GM23338 (cell line): ENCODE results near the gene ZBTB46. TPM values are rescaled to one million over a fixed set of nuclear protein-coding genes. Genes with fewer than 3 reads are reported as not detected.
A peak's percentile ranks its signal among the peaks of the same experiment; 100 is the strongest.

Source experiments
- ATAC-seq: fragments of 200-7000 bp; cut with Tn5 transposase; 3 replicates; pipeline ENCODE4 v1.9.1; 2020
- DNase-seq: peaks from one replicate; pipeline ENCODE4 v3.0.0-alpha.2; 2015; ENCODE audit warnings: low spot score
- H2AFZ ChIP-seq: fragments of 200-600 bp; sonication (generic); 2 replicates; pipeline ENCODE4 v1.8.0; 2016; ENCODE audit warnings: antibody characterized with exemption, mild to moderate bottlenecking, moderate library complexity
- H3F3A ChIP-seq: fragments of 200-600 bp; sonication (generic); replicated peaks from 2 replicates; pipeline ENCODE4 v1.8.0; 2017; ENCODE audit warnings: antibody characterized with exemption, mixed run types, low read depth
- H3K27ac ChIP-seq: fragments of 200-600 bp; sonication (generic); 2 replicates; pipeline ENCODE4 v1.6.1; 2016; ENCODE audit warnings: low read depth
- H3K27me3 ChIP-seq: fragments of 200-600 bp; sonication (generic); 2 replicates; pipeline ENCODE4 v1.8.0; 2016; ENCODE audit warnings: mild to moderate bottlenecking, mixed run types, moderate library complexity; ENCODE audit not compliant: insufficient read depth
- H3K36me3 ChIP-seq: fragments of 200-600 bp; sonication (generic); 2 replicates; pipeline ENCODE4 v1.8.0; 2016; ENCODE audit warnings: mild to moderate bottlenecking; ENCODE audit not compliant: insufficient read depth
- H3K4me1 ChIP-seq: fragments of 200-600 bp; sonication (generic); 2 replicates; pipeline ENCODE4 v1.8.0; 2016; ENCODE audit warnings: mild to moderate bottlenecking, moderate library complexity; ENCODE audit not compliant: insufficient read depth
- H3K4me2 ChIP-seq: fragments of 200-600 bp; sonication (generic); 2 replicates; pipeline ENCODE4 v1.7.1; 2017; ENCODE audit warnings: mixed run types
- H3K4me3 ChIP-seq: fragments of 200-600 bp; sonication (generic); 2 replicates; pipeline ENCODE4 v1.6.1; 2016; ENCODE audit warnings: mixed run types
- H3K79me2 ChIP-seq: fragments of 200-600 bp; sonication (generic); replicated peaks from 2 replicates; pipeline ENCODE4 v1.8.0; 2017; ENCODE audit warnings: mild to moderate bottlenecking; ENCODE audit not compliant: insufficient read depth
- H3K9me2 ChIP-seq: fragments of 200-600 bp; sonication (generic); 2 replicates; pipeline ENCODE4 v1.8.0; 2017; ENCODE audit not compliant: insufficient read depth
- H4K20me1 ChIP-seq: fragments of 200-600 bp; sonication (generic); replicated peaks from 2 replicates; pipeline ENCODE4 v1.8.0; 2017; ENCODE audit warnings: mild to moderate bottlenecking; ENCODE audit not compliant: insufficient read depth
- H3K27ac Mint-ChIP-seq: 2 replicates; pipeline ENCODE4 v1.8.0; 2020; ENCODE audit warnings: inconsistent platforms, mild to moderate bottlenecking, moderate library complexity, mixed read lengths
- H3K27me3 Mint-ChIP-seq: 3 replicates; pipeline ENCODE4 v1.8.0; 2022; ENCODE audit warnings: low read depth, mild to moderate bottlenecking, moderate library complexity, mixed read lengths, inconsistent platforms; ENCODE audit not compliant: insufficient read depth, poor library complexity
- H3K36me3 Mint-ChIP-seq: 3 replicates; pipeline ENCODE4 v1.8.0; 2021; ENCODE audit warnings: low read depth, mild to moderate bottlenecking, inconsistent platforms, moderate library complexity, mixed read lengths
- H3K4me1 Mint-ChIP-seq: 3 replicates; pipeline ENCODE4 v1.8.0; 2020; ENCODE audit warnings: mild to moderate bottlenecking, inconsistent platforms, mixed read lengths
- H3K4me3 Mint-ChIP-seq: 3 replicates; pipeline ENCODE4 v1.8.0; 2021; ENCODE audit warnings: moderate library complexity, mild to moderate bottlenecking, inconsistent platforms, mixed read lengths
- H3K9me3 Mint-ChIP-seq: 3 replicates; pipeline ENCODE4 v1.8.0; 2020; ENCODE audit warnings: moderate library complexity, mild to moderate bottlenecking, inconsistent platforms, mixed read lengths
- CTCF ChIP-seq, 2 experiments: fragments of 200-600 bp in 1 of 2; sonication (generic) in 1 of 2; conservative IDR thresholded peaks; 2 replicates each; pipeline versions ENCODE4 v1.5.1 to v1.6.1; 2016 to 2017; ENCODE audit warnings: antibody characterized with exemption in 2 of 2, low read depth in 2 of 2, mild to moderate bottlenecking in 2 of 2, moderate library complexity in 1 of 2
- polyA plus RNA-seq: library from polyadenylated mRNA; unstranded; fragments of >200 nt; fragmentation: Nextera tagmentation; extraction: Ambion mirVana; gene quantifications from 2 replicates; pipeline ENCODE4 v1.2.1, GENCODE V29; 2016
- total RNA-seq: library from RNA; depleted of rRNA; stranded (reverse); fragments of >200 nt; shearing (Covaris generic); gene quantifications from 2 replicates; pipeline ENCODE4 v1.2.3, GENCODE V29; 2014
- TF ChIP-seq, protein P1 (sequence below): fragments of 250-450 bp; sonication (Bioruptor Pico); IDR thresholded peaks from 2 replicates; pipeline ENCODE4 v1.5.0; 2020; ENCODE audit warnings: mild to moderate bottlenecking, moderate library complexity

The ZBTB46 gene
- total and polyA plus RNA-seq, 2 experiments from 2014 or later = 3.2 to 26.9 TPM

GRCh38 chr20:63819224-63819921 lies 11.7 kb downstream of the ZBTB46 start:
- Histone ChIP-seq H3K9me2 (no peaks in the 10 kb centered on the region), H2AFZ (no peak overlapping the region), H3K79me2 (peaks cover 66% of the 10 kb centered on the region), H3K27me3 (no peaks in the 10 kb centered on the region), H3F3A (peaks cover 17% of the 10 kb centered on the region; the same call in 1 of the 2 replicates), H3K4me2 (no peak overlapping the region), H3K4me3 (no peak overlapping the region), H4K20me1 (peaks cover 26% of the 10 kb centered on the region), H3K27ac (peak overlapping the region; percentile 7; the same call in 1 of the 2 replicates), H3K4me1 (no peaks in the 10 kb centered on the region), H3K36me3 (no peaks in the 10 kb centered on the region)
- TF ChIP-seq, protein P1, sequence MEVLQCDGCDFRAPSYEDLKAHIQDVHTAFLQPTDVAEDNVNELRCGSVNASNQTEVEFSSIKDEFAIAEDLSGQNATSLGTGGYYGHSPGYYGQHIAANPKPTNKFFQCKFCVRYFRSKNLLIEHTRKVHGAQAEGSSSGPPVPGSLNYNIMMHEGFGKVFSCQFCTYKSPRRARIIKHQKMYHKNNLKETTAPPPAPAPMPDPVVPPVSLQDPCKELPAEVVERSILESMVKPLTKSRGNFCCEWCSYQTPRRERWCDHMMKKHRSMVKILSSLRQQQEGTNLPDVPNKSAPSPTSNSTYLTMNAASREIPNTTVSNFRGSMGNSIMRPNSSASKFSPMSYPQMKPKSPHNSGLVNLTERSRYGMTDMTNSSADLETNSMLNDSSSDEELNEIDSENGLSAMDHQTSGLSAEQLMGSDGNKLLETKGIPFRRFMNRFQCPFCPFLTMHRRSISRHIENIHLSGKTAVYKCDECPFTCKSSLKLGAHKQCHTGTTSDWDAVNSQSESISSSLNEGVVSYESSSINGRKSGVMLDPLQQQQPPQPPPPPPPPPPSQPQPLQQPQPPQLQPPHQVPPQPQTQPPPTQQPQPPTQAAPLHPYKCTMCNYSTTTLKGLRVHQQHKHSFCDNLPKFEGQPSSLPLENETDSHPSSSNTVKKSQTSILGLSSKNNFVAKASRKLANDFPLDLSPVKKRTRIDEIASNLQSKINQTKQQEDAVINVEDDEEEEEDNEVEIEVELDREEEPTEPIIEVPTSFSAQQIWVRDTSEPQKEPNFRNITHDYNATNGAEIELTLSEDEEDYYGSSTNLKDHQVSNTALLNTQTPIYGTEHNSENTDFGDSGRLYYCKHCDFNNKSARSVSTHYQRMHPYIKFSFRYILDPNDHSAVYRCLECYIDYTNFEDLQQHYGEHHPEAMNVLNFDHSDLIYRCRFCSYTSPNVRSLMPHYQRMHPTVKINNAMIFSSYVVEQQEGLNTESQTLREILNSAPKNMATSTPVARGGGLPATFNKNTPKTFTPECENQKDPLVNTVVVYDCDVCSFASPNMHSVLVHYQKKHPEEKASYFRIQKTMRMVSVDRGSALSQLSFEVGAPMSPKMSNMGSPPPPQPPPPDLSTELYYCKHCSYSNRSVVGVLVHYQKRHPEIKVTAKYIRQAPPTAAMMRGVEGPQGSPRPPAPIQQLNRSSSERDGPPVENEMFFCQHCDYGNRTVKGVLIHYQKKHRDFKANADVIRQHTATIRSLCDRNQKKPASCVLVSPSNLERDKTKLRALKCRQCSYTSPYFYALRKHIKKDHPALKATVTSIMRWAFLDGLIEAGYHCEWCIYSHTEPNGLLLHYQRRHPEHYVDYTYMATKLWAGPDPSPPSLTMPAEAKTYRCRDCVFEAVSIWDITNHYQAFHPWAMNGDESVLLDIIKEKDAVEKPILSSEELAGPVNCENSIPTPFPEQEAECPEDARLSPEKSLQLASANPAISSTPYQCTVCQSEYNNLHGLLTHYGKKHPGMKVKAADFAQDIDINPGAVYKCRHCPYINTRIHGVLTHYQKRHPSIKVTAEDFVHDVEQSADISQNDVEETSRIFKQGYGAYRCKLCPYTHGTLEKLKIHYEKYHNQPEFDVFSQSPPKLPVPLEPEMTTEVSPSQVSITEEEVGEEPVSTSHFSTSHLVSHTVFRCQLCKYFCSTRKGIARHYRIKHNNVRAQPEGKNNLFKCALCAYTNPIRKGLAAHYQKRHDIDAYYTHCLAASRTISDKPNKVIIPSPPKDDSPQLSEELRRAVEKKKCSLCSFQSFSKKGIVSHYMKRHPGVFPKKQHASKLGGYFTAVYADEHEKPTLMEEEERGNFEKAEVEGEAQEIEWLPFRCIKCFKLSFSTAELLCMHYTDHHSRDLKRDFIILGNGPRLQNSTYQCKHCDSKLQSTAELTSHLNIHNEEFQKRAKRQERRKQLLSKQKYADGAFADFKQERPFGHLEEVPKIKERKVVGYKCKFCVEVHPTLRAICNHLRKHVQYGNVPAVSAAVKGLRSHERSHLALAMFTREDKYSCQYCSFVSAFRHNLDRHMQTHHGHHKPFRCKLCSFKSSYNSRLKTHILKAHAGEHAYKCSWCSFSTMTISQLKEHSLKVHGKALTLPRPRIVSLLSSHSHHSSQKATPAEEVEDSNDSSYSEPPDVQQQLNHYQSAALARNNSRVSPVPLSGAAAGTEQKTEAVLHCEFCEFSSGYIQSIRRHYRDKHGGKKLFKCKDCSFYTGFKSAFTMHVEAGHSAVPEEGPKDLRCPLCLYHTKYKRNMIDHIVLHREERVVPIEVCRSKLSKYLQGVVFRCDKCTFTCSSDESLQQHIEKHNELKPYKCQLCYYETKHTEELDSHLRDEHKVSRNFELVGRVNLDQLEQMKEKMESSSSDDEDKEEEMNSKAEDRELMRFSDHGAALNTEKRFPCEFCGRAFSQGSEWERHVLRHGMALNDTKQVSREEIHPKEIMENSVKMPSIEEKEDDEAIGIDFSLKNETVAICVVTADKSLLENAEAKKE = no peak
- TF ChIP-seq CTCF (conservative IDR thresholded peaks at IDR 0.05; ENCODE audit: low read depth in 2 of 2) = peak; percentile 40 to 41
- ATAC-seq = peak; percentile 39
- Mint-ChIP-seq H3K27me3 (peaks cover 24% of the 10 kb centered on the region), H3K4me3 (no peak overlapping the region), H3K9me3 (peaks cover 8% of the 10 kb centered on the region), H3K27ac (no peak overlapping the region), H3K4me1 (peaks cover 15% of the 10 kb centered on the region), H3K36me3 (peaks cover 11% of the 10 kb centered on the region; the same call in 2 of the 3 replicates)
- DNase-seq = peak; percentile 59
